ENCODE results near the gene ZNF827.

The ZNF827 gene

DNA sequence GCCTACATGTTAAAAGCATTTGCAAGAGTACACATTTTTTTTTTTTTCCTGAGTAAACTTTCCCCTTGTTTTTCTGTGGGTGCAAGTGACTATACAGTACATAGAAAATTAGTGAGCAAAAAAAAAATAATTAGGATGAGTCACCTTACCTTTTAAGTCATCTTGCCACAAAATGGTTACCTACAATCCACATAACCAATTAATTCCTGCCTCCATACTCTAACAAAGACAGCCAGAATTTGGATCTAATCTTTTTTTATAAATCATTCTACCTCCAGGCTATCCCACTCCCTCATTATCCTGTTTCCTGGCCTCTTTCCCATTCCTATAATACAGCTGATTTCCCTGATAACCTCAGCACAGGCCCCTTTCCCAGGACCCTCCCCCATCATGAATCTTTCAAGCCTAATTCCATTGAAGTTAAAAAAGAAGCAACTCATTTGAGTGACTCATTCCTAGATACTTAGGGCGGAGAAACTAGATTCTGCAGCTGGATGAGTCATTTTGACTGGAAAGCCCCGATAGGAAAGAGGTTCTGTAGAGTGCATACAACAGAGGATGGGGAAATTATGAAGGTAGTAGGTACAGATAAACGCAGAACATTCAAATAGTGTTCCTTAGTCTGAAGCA, 130.5 kb downstream of the ZNF827 start:
- TF ChIP-seq, protein P1, sequence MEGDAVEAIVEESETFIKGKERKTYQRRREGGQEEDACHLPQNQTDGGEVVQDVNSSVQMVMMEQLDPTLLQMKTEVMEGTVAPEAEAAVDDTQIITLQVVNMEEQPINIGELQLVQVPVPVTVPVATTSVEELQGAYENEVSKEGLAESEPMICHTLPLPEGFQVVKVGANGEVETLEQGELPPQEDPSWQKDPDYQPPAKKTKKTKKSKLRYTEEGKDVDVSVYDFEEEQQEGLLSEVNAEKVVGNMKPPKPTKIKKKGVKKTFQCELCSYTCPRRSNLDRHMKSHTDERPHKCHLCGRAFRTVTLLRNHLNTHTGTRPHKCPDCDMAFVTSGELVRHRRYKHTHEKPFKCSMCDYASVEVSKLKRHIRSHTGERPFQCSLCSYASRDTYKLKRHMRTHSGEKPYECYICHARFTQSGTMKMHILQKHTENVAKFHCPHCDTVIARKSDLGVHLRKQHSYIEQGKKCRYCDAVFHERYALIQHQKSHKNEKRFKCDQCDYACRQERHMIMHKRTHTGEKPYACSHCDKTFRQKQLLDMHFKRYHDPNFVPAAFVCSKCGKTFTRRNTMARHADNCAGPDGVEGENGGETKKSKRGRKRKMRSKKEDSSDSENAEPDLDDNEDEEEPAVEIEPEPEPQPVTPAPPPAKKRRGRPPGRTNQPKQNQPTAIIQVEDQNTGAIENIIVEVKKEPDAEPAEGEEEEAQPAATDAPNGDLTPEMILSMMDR (IDR thresholded peaks at IDR 0.05; ENCODE audit: insufficient read depth, low read depth, low read length, missing control alignments) = no peak
- peak; percentile 91 for DNase-seq (ENCODE audit: low read depth)
- H3K4me3 ChIP-seq (ENCODE audit: low read depth, low read length) = peak overlapping the region; percentile 28; the same call in 1 of the 2 replicates

DNA sequence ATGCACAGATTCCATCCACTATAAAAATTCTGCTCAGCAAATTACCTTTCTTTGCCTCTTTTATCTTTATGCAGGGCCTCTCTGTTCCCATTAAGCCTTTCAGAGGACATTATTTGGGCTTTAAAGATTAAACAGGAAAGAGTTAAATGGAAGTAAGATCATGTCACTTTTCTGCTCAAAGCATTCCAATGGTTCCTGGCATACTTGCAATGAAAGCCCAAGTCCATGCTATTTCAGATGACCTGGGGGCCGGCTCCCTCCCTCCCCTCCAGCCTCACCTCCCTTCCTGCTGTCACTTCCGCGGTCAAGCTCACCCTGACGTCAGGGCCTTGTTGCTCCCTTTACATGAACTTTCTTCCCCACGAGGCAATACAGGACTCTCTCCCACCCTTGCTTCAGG, 133.1 kb downstream of the ZNF827 start:
- TF ChIP-seq, protein P1 (IDR thresholded peaks at IDR 0.05; ENCODE audit: insufficient read depth, low read depth, low read length, missing control alignments) = no peak
- no peak for DNase-seq (ENCODE audit: low read depth)
- no peak overlapping the region for H3K4me3 ChIP-seq (ENCODE audit: low read depth, low read length)

DNA sequence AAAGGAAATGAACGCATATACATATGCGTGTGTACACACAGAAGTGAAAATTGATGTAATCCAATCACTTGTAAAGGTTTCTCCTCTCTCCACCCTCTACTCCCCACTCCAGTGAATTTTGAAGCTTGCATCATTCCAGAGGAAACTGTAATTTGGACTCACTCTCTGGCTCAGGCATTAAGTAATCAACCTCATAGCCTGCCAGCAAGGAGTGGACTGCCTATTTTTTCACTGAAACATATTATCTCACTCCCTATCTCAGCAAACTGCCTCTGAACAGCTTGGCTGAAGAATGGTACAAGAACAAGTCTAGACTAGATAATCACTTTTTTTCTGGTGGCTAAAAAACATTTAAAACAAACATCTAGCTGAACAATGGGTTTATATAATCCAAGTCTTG, 134.5 kb downstream of the ZNF827 start:
- TF ChIP-seq, protein P1 (IDR thresholded peaks at IDR 0.05; ENCODE audit: insufficient read depth, low read depth, low read length, missing control alignments) = no peak
- H3K4me3 ChIP-seq (ENCODE audit: low read depth, low read length) = no peak overlapping the region
- DNase-seq (ENCODE audit: low read depth) = no peak

DNA sequence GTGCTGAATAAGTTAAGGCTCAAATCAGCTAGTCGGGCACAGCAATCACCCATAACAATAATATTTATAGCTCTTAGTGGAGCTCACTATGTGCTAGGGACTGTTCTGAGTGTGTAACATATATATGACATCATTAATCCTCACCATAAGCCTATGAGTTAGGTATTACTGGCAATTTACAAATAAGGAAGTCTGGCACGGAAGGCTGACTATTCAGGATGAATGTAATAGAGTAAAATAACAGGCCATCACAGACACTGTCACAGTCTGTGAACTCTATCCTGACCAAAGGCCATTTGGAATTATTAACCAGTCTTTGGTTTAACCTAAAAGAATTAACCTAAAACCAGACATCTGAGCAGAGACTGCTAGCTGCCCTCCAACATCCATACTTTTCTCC, 139.4 kb downstream of the ZNF827 start:
- no peak overlapping the region for H3K4me3 ChIP-seq (ENCODE audit: low read depth, low read length)
- TF ChIP-seq, protein P1 (IDR thresholded peaks at IDR 0.05; ENCODE audit: insufficient read depth, low read depth, low read length, missing control alignments) = no peak

DNA sequence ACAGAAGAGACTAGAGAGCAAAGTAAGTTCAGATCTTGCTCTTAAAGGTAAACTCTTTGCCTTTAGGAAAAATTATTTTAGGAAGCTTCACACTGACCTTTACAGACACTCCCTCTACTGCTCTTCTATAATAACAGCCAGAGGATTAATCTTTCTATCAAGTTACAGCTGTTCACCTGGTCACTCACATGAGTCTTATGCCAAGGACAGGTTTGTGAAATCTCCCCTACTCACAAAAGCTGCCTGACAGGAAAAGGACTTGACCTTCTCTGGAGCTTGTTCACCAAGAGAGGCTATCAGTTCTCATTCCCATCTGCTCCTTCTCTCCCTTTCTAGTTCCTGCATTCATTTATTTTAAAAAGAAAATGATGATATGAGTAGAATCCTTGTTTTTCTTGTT, 141.3 kb downstream of the ZNF827 start:
- TF ChIP-seq, protein P1 (IDR thresholded peaks at IDR 0.05; ENCODE audit: insufficient read depth, low read depth, low read length, missing control alignments) = no peak
- no peak for DNase-seq (ENCODE audit: low read depth)
- no peak overlapping the region for H3K4me3 ChIP-seq (ENCODE audit: low read depth, low read length)

More for the DNA sequence above, 139.4 kb downstream of the ZNF827 start:
- DNase-seq (ENCODE audit: low read depth) = no peak

DNA sequence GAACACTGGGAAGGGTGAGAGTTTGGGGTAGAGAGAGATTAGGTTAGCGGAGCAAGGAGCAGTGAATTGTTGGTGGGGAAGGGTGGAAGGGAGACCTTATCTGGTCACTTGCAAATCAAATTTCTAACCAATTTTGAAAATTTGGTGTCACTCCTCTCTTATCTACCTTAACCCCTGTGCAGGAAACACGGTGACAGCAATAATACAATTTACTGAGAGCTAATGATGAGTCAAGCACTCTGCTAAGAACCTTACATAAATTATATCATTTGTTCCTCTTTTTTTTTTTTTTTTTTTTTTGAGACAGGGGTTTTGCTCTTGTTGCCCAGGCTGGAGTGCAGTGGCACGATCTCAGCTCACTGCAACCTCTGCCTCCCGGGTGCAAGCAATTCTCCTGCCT, 142.3 kb downstream of the ZNF827 start:
- H3K4me3 ChIP-seq (ENCODE audit: low read depth, low read length) = no peak overlapping the region
- DNase-seq (ENCODE audit: low read depth) = no peak
- TF ChIP-seq, protein P1 (IDR thresholded peaks at IDR 0.05; ENCODE audit: insufficient read depth, low read depth, low read length, missing control alignments) = no peak

DNA sequence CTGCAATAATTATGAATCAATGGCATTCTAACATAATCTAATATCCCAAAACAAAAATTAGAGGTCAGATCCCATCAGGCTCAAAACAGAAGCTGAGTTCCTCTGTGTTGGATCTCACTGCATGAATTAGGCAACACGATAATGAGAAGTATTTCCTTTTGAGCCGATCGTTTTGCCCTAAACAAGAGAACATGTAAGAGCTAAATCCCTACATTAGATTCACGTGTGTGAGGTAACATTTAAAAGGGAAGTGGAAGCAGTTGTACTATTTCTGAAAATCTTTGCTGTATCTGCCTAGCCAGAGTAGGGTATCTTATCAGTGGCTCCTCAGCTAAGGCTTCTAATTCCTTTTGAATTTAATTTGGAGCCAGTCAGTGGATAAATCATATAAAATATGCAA, 143.1 kb downstream of the ZNF827 start:
- no peak for DNase-seq (ENCODE audit: low read depth)
- no peak overlapping the region for H3K4me3 ChIP-seq (ENCODE audit: low read depth, low read length)
- TF ChIP-seq, protein P1 (IDR thresholded peaks at IDR 0.05; ENCODE audit: insufficient read depth, low read depth, low read length, missing control alignments) = no peak

Measured in GM12865 (cell line).